T follicular helper cell (primary cell): Measurements from ENCODE around the gene SPATS2L.

Source experiments
- DNase-seq: peaks from one replicate; pipeline ENCODE4 v3.0.0-alpha.2; 2020; ENCODE audit warnings: low read depth

The SPATS2L gene

GRCh38 chr2:200442471-200442870 is 136.0 kb downstream of the SPATS2L start:
- DNase-seq, result no peak

GRCh38 chr2:200443376-200443775 is 136.9 kb downstream of the SPATS2L start:
- no peak for DNase-seq

GRCh38 chr2:200443916-200444315 is 137.4 kb downstream of the SPATS2L start:
- DNase-seq, result no peak

GRCh38 chr2:200444530-200444929 is 138.0 kb downstream of the SPATS2L start:
- DNase-seq, result no peak

- DNase-seq, result no peak
These were observed 138.8 kb downstream of the SPATS2L start for GRCh38 chr2:200445284-200445683.

- no peak for DNase-seq
These were observed 140.1 kb downstream of the SPATS2L start for GRCh38 chr2:200446612-200447011.

GRCh38 chr2:200447139-200447855 is 140.8 kb downstream of the SPATS2L start:
- DNase-seq, result no peak

- no peak for DNase-seq
These were observed 142.0 kb downstream of the SPATS2L start for GRCh38 chr2:200448455-200448854.

GRCh38 chr2:200449149-200449548 is 142.7 kb downstream of the SPATS2L start:
- DNase-seq, result no peak

- DNase-seq, result no peak
These were observed 143.8 kb downstream of the SPATS2L start for GRCh38 chr2:200450288-200450687.

- no peak for DNase-seq
These were observed 145.0 kb downstream of the SPATS2L start for GRCh38 chr2:200451511-200451910.

- no peak for DNase-seq
These were observed 145.9 kb downstream of the SPATS2L start for GRCh38 chr2:200452377-200452776.

GRCh38 chr2:200453142-200453852 is 146.8 kb downstream of the SPATS2L start:
- no peak for DNase-seq

- DNase-seq, result no peak
These were observed 147.5 kb downstream of the SPATS2L start for GRCh38 chr2:200453853-200454534.

GRCh38 chr2:200454927-200455801 is 148.7 kb downstream of the SPATS2L start:
- DNase-seq, result no peak

GRCh38 chr2:200455958-200456421 is 149.5 kb downstream of the SPATS2L start:
- no peak for DNase-seq

GRCh38 chr2:200456567-200456966 is 150.1 kb downstream of the SPATS2L start:
- no peak for DNase-seq

GRCh38 chr2:200459101-200459500 is 152.6 kb downstream of the SPATS2L start:
- no peak for DNase-seq

- DNase-seq, result no peak
These were observed 155.6 kb downstream of the SPATS2L start for GRCh38 chr2:200461846-200462710.

GRCh38 chr2:200463452-200463851 is 157.0 kb downstream of the SPATS2L start:
- no peak for DNase-seq
